Esophagus muscularis mucosa (tissue), 4 donors: ENCODE results near the gene ELSPBP1. TPM values are rescaled to one million over a fixed set of nuclear protein-coding genes. Genes with fewer than 3 reads are reported as not detected.

Source experiments
- DNase-seq: peaks from one replicate; pipeline ENCODE4 v3.0.0-alpha.2; 2017; ENCODE audit errors: extremely low spot score
- H3K27ac ChIP-seq, 4 donors: fragments of 200-600 bp; sonication (generic); replicated peaks in 1 of 4; 1 replicate in 3 of 4; 2 replicates in 1 of 4; pipeline ENCODE4 v1.5.1; 2016 to 2019; ENCODE audit warnings: mild to moderate bottlenecking in 1 of 4
- H3K27me3 ChIP-seq, 4 donors: fragments of 200-600 bp; sonication (generic); one replicate each; pipeline versions ENCODE4 v1.5.1 to v1.6.0; 2016 to 2019
- H3K36me3 ChIP-seq, 4 donors: fragments of 200-600 bp; sonication (generic); one replicate each; pipeline ENCODE4 v1.5.1; 2016 to 2019
- H3K4me1 ChIP-seq, 4 donors: fragments of 200-600 bp; sonication (generic); one replicate each; pipeline ENCODE4 v1.5.1; 2016 to 2019
- H3K4me3 ChIP-seq, 4 donors: fragments of 200-600 bp; sonication (generic); 1 replicate in 2 of 4; 2 replicates in 2 of 4; pipeline ENCODE4 v1.5.1; 2016 to 2019; ENCODE audit warnings: mild to moderate bottlenecking in 4 of 4, moderate library complexity in 1 of 4
- H3K9me3 ChIP-seq, 4 donors: fragments of 200-600 bp; sonication (generic); 1 replicate in 3 of 4; 2 replicates in 1 of 4; pipeline ENCODE4 v1.5.1; 2016 to 2019
- EP300 ChIP-seq: sonication (generic); formaldehyde crosslinking; IDR thresholded peaks from one replicate; pipeline ENCODE4 v1.6.1; 2017; ENCODE audit warnings: antibody characterized with exemption
- POLR2A ChIP-seq: fragments of 450-650 bp; IDR thresholded peaks from one replicate; pipeline ENCODE4 v1.6.1; 2017; ENCODE audit warnings: antibody characterized with exemption, moderate library complexity, mild to moderate bottlenecking, low read depth
- POLR2AphosphoS5 ChIP-seq, 2 donors: sonication (generic); formaldehyde crosslinking; IDR thresholded peaks; one replicate each; pipeline ENCODE4 v1.6.1; 2017; ENCODE audit warnings: antibody characterized with exemption in 2 of 2
- WGBS: methylation state at CpG from one replicate; pipeline ENCODE4 v1.1.5; 2018; 5-methylcytosine and 5-hydroxymethylcytosine counted together
- intact Hi-C: fragments of 100-400 bp; cut with DNase I; formaldehyde crosslinking; loops from one replicate; pipeline ENCODE4 v1.15.1; 2023
- total RNA-seq, 4 donors: library from RNA; depleted of rRNA; stranded (reverse); fragments of >200 nt; gene quantifications; one replicate each; pipeline versions ENCODE4 v1.1.0 to v1.2.1, GENCODE V29; 2016
- TF ChIP-seq, protein P1 (sequence below), 3 experiments: fragments of 200-600 bp in 2 of 3; fragments of 450-650 bp in 1 of 3; sonication (generic) in 2 of 3; IDR thresholded peaks; one replicate each; pipeline ENCODE4 v1.5.1; 2017 to 2019; ENCODE audit warnings: antibody characterized with exemption in 3 of 3, mild to moderate bottlenecking in 2 of 3, moderate library complexity in 1 of 3

ELSPBP1 gene
- total RNA-seq, 4 donors from 2014 or later: not detected

DNA sequence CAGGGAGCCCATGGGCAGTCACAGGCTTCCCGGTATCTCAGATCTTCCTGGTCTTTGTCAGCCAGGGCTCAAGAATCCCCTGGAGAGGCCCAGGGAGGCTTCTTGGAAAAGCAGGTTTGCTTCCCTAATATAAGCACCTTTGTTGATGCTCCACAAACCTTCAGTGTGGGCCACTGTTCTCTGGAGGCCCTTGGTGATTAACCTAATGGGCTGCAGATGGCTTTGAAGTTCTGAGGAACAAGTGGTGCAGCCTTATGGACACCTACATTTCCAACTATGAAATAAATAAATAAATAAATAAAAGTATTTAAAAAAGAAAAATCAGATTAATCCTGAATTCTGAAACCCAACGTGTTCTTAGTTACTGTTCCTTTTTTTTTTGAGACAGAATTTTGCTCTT, 2.4 kb upstream of the ELSPBP1 start, which contains the start of gene BSPH1:
BSPH1 (minus strand) TSS at position 101 of the 400 bp plus-strand sequence; CDS start at position 12, 89 bp downstream.
- no peak for DNase-seq
- Histone ChIP-seq H3K4me3 (no peak within 1 kb of the TSS), H3K36me3 (no peaks in the 10 kb centered on the region), H3K27ac (no peak within 1 kb of the TSS), H3K27me3 (peaks cover 0 to 73% (median 0%) of the 10 kb centered on the region in 4 donors), H3K4me1 (no peaks in the 10 kb centered on the region), H3K9me3 (no peaks in the 10 kb centered on the region)
- intact Hi-C loops: no loop called here
- WGBS: 61% methylated on average over 2 of the region's 2 CpGs
- TF ChIP-seq POLR2A: no peak
- TF ChIP-seq EP300: no peak
- TF ChIP-seq, protein P1, sequence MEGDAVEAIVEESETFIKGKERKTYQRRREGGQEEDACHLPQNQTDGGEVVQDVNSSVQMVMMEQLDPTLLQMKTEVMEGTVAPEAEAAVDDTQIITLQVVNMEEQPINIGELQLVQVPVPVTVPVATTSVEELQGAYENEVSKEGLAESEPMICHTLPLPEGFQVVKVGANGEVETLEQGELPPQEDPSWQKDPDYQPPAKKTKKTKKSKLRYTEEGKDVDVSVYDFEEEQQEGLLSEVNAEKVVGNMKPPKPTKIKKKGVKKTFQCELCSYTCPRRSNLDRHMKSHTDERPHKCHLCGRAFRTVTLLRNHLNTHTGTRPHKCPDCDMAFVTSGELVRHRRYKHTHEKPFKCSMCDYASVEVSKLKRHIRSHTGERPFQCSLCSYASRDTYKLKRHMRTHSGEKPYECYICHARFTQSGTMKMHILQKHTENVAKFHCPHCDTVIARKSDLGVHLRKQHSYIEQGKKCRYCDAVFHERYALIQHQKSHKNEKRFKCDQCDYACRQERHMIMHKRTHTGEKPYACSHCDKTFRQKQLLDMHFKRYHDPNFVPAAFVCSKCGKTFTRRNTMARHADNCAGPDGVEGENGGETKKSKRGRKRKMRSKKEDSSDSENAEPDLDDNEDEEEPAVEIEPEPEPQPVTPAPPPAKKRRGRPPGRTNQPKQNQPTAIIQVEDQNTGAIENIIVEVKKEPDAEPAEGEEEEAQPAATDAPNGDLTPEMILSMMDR (IDR thresholded peaks at IDR 0.05): no peak
- TF ChIP-seq POLR2AphosphoS5 (IDR thresholded peaks at IDR 0.05): no peak

DNA sequence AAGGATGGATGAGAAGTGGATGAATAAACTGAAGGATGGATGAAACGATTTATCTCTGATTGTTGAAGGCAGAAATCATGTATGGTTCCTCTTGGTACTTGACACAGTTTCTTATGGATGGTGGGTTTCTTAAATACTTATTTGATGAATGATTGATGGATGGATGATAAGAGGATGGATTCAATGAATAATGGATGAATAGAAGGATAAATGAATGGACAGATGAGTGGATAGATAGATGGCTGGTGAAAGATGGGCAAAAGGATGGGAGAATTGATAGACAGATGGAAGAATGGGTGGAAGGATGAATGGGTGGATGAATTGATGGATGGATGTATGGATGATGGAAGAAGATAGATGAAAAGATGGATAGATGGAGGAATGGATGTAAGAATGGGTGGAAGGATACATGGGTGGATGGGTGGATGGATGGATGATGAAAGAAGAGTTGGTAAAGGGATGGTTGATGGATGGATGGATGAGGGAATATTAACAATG, 1.8 kb downstream of the ELSPBP1 start:
- H3K4me3 ChIP-seq: no peak overlapping the region
- no peak for DNase-seq
- H3K36me3 ChIP-seq: no peaks in the 10 kb centered on the region
- H3K27me3 ChIP-seq: peaks cover 0 to 46% (median 0%) of the 10 kb centered on the region in 4 donors
- intact Hi-C loops: no loop called here
- no peaks in the 10 kb centered on the region for H3K4me1 ChIP-seq
- whole genome bisulfite sequencing: 70% methylated on average over 1 of the region's 1 CpG
- no peak overlapping the region for H3K27ac ChIP-seq
- no peak for TF ChIP-seq POLR2AphosphoS5 (IDR thresholded peaks at IDR 0.05)
- TF ChIP-seq, protein P1 (IDR thresholded peaks at IDR 0.05): no peak
- no peak for TF ChIP-seq EP300
- no peak for TF ChIP-seq POLR2A
- H3K9me3 ChIP-seq: peaks cover 0 to 6% (median 0%) of the 10 kb centered on the region in 4 donors

DNA sequence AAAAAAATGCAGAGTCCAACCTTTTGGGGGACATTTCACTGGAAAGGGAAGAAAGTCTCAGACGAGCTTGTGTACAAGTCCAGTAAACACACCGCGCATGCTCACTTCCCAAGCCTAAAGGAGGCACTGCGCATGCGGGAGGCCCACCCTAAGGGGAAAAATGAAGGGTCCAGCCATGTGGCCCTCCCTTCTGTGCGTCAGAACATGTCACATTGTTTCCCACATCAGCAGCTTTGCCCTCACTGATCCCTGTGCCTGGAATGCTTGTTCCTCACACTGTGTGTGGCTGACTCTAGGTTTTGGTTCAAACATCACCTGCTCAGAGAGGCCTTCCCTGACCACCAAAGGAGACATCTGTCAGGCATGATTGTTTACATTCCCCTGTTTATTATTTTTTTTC, 4.4 kb downstream of the ELSPBP1 start:
- Histone ChIP-seq H3K27ac (no peak overlapping the region), H3K4me3 (no peak overlapping the region), H3K9me3 (peaks cover 0 to 6% (median 0%) of the 10 kb centered on the region in 4 donors), H3K27me3 (peaks cover 0 to 25% (median 0%) of the 10 kb centered on the region in 4 donors), H3K36me3 (no peaks in the 10 kb centered on the region), H3K4me1 (no peaks in the 10 kb centered on the region)
- intact Hi-C loops: no loop called here
- DNase-seq: no peak
- 78% methylated on average over 6 of the region's 6 CpGs for WGBS
- TF ChIP-seq, protein P1 (IDR thresholded peaks at IDR 0.05): no peak
- TF ChIP-seq POLR2AphosphoS5 (IDR thresholded peaks at IDR 0.05) (no peak), POLR2A (no peak), EP300 (no peak)

DNA sequence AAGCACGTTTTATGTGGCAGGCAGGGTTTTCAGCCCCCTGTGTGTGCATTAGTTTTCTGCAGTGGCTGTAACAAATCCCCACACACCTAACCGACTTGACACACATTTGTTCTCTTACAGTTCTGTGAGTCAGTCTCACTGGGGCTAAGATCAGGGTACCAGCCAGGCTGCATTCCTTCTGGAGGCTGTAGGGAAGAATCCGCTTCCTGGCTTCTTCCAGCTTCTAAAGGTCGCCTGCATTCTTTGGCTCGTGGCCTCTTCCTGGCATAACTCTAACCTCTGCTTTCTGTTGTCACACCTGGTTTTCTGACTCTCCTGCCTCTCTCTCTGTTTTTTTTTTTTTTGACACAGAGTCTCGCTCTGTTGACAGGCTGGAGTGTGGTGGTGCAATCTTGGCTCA, 6.4 kb downstream of the ELSPBP1 start:
- Histone ChIP-seq H3K36me3 (no peaks in the 10 kb centered on the region), H3K27me3 (peaks cover 0 to 11% (median 0%) of the 10 kb centered on the region in 4 donors), H3K9me3 (peaks cover 0 to 6% (median 0%) of the 10 kb centered on the region in 4 donors), H3K4me1 (no peaks in the 10 kb centered on the region), H3K27ac (no peak overlapping the region), H3K4me3 (no peak overlapping the region)
- DNase-seq: no peak
- intact Hi-C loops: no loop called here
- TF ChIP-seq, protein P1 (IDR thresholded peaks at IDR 0.05): no peak
- TF ChIP-seq POLR2A (no peak), POLR2AphosphoS5 (IDR thresholded peaks at IDR 0.05) (no peak), EP300 (no peak)
- 85% methylated on average over 6 of the region's 6 CpGs for WGBS

DNA sequence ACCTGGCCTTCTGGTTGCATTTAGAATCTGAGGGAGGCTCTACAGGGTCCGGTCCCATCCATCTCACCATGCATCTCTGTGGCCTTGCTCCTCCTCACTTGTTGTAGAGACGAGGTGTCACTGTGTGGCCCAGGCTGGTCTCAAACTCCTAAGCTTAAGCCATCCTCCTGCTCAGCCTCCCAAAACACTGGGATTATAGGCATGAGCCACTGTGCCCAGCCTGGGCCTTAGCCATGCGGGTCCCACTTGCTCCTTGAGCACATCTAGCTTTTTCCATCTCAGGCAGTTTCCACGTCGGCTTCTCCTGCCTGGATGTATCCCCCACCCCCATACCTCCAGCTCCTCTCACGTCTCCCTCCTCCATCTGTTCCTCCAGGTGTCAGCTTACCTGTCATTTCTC, 9.8 kb downstream of the ELSPBP1 start:
- Histone ChIP-seq H3K9me3 (peaks cover 0 to 10% (median 0%) of the 10 kb centered on the region in 4 donors), H3K27ac (no peak overlapping the region), H3K4me3 (no peak overlapping the region), H3K36me3 (no peaks in the 10 kb centered on the region), H3K4me1 (no peaks in the 10 kb centered on the region), H3K27me3 (peaks cover 0 to 15% (median 0%) of the 10 kb centered on the region in 4 donors)
- WGBS: 65% methylated on average over 6 of the region's 6 CpGs
- no peak for TF ChIP-seq EP300
- TF ChIP-seq POLR2A: no peak
- TF ChIP-seq POLR2AphosphoS5 (IDR thresholded peaks at IDR 0.05): no peak
- TF ChIP-seq, protein P1 (IDR thresholded peaks at IDR 0.05): no peak
- no peak for DNase-seq
- intact Hi-C loops: no loop called here
